ENCODE measurements around the gene SERBP1.

GRCh38 chr1:67427947-67428346 lies 2.3 kb downstream of the SERBP1 start:
- no peak for TF ChIP-seq POLR2A (IDR thresholded peaks at IDR 0.05)
- no peak for TF ChIP-seq CTCF (IDR thresholded peaks at IDR 0.05)

Measured in upper lobe of left lung (tissue), 4 donors.